ENCODE results near the gene SGPP2.

SGPP2 gene

GRCh38 chr2:222424729-222425671 lies 657 bp downstream of the SGPP2 start:
- TF ChIP-seq CTCF (IDR thresholded peaks at IDR 0.05; ENCODE audit: low read depth, low read length) = no peak
- no peak for DNase-seq (ENCODE audit: low read depth in 2 of 2)
- peak overlapping the region in 1 of 2 donors; percentile 11 for H3K4me3 ChIP-seq (replicated peaks in 1 of 2; ENCODE audit: low read depth in 2 of 2, low read length in 2 of 2)

- no peak for DNase-seq (ENCODE audit: low read depth in 2 of 2)
- no peak for TF ChIP-seq CTCF (IDR thresholded peaks at IDR 0.05; ENCODE audit: low read depth, low read length)
- H3K4me3 ChIP-seq (replicated peaks in 1 of 2; ENCODE audit: low read depth in 2 of 2, low read length in 2 of 2) = no peak overlapping the region
These were observed 3.4 kb downstream of the SGPP2 start for GRCh38 chr2:222427646-222428301.

- no peak for TF ChIP-seq CTCF (IDR thresholded peaks at IDR 0.05; ENCODE audit: low read depth, low read length)
- no peak for DNase-seq (ENCODE audit: low read depth in 2 of 2)
- H3K4me3 ChIP-seq (replicated peaks in 1 of 2; ENCODE audit: low read depth in 2 of 2, low read length in 2 of 2) = no peak overlapping the region
These were observed 5.7 kb downstream of the SGPP2 start for GRCh38 chr2:222430071-222430470.

GRCh38 chr2:222430681-222431080 lies 6.3 kb downstream of the SGPP2 start:
- no peak for TF ChIP-seq CTCF (IDR thresholded peaks at IDR 0.05; ENCODE audit: low read depth, low read length)
- H3K4me3 ChIP-seq (replicated peaks in 1 of 2; ENCODE audit: low read depth in 2 of 2, low read length in 2 of 2) = no peak overlapping the region
- no peak for DNase-seq (ENCODE audit: low read depth in 2 of 2)

- DNase-seq (ENCODE audit: low read depth in 2 of 2) = no peak
- no peak overlapping the region for H3K4me3 ChIP-seq (replicated peaks in 1 of 2; ENCODE audit: low read depth in 2 of 2, low read length in 2 of 2)
- no peak for TF ChIP-seq CTCF (IDR thresholded peaks at IDR 0.05; ENCODE audit: low read depth, low read length)
These were observed 7.5 kb downstream of the SGPP2 start for GRCh38 chr2:222431869-222432268.

GRCh38 chr2:222433332-222434173 lies 9.2 kb downstream of the SGPP2 start:
- no peak for TF ChIP-seq CTCF (IDR thresholded peaks at IDR 0.05; ENCODE audit: low read depth, low read length)
- no peak for DNase-seq (ENCODE audit: low read depth in 2 of 2)
- no peak overlapping the region for H3K4me3 ChIP-seq (replicated peaks in 1 of 2; ENCODE audit: low read depth in 2 of 2, low read length in 2 of 2)
